ENCODE data around the gene CDC42BPB. TPM values are rescaled to one million over a fixed set of nuclear protein-coding genes. Genes with fewer than 3 reads are reported as not detected.
A peak's percentile ranks its signal among the peaks of the same experiment; 100 is the strongest.

CDC42BPB gene
- total and polyA plus RNA-seq, 2 of the 13 experiments (the other 11 are each of a cell fraction or from before 2014, with no cell fraction given) = 19.7 to 32.3 TPM

- TF ChIP-seq, protein P1, sequence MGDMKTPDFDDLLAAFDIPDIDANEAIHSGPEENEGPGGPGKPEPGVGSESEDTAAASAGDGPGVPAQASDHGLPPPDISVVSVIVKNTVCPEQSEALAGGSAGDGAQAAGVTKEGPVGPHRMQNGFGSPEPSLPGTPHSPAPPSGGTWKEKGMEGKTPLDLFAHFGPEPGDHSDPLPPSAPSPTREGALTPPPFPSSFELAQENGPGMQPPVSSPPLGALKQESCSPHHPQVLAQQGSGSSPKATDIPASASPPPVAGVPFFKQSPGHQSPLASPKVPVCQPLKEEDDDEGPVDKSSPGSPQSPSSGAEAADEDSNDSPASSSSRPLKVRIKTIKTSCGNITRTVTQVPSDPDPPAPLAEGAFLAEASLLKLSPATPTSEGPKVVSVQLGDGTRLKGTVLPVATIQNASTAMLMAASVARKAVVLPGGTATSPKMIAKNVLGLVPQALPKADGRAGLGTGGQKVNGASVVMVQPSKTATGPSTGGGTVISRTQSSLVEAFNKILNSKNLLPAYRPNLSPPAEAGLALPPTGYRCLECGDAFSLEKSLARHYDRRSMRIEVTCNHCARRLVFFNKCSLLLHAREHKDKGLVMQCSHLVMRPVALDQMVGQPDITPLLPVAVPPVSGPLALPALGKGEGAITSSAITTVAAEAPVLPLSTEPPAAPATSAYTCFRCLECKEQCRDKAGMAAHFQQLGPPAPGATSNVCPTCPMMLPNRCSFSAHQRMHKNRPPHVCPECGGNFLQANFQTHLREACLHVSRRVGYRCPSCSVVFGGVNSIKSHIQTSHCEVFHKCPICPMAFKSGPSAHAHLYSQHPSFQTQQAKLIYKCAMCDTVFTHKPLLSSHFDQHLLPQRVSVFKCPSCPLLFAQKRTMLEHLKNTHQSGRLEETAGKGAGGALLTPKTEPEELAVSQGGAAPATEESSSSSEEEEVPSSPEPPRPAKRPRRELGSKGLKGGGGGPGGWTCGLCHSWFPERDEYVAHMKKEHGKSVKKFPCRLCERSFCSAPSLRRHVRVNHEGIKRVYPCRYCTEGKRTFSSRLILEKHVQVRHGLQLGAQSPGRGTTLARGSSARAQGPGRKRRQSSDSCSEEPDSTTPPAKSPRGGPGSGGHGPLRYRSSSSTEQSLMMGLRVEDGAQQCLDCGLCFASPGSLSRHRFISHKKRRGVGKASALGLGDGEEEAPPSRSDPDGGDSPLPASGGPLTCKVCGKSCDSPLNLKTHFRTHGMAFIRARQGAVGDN (CRISPR knock-in tag; IDR thresholded peaks at IDR 0.05) = peak; percentile 48
- TF ChIP-seq TEAD3 (CRISPR knock-in tag; optimal IDR thresholded peaks at IDR 0.05; ENCODE audit: borderline replicate concordance) (peak; percentile 6), ZNF790 (CRISPR knock-in tag; IDR thresholded peaks at IDR 0.05; ENCODE audit: borderline replicate concordance) (no peak), KDM5B (CRISPR knock-in tag; IDR thresholded peaks at IDR 0.05; ENCODE audit: borderline replicate concordance) (0 out of 2 replicates have a peak, but pooled peaks have one; percentile 51), SALL1 (CRISPR knock-in tag; IDR thresholded peaks at IDR 0.05) (peak; percentile 47), ZNF501 (CRISPR knock-in tag; IDR thresholded peaks at IDR 0.05) (0 out of 2 replicates have a peak, but pooled peaks have one; percentile 29)
Measured at GRCh38 chr14:102917469-102918211, 139.7 kb downstream of the CDC42BPB start (continued).

- Histone ChIP-seq H3K36me3 (replicated peaks in 1 of 2; ENCODE audit: control insufficient read depth in 1 of 2, insufficient read depth in 2 of 2, low read length in 2 of 2) (no peaks in the 10 kb centered on the region), H3K27me3 (ENCODE audit: control insufficient read depth in 1 of 2, insufficient read depth in 2 of 2, low read length in 2 of 2) (no peaks in the 10 kb centered on the region), H4K20me1 (ENCODE audit: insufficient read depth, low read length) (no peaks in the 10 kb centered on the region), H2AFZ (ENCODE audit: low read length) (no peak overlapping the region), H3K4me2 (ENCODE audit: low read depth, low read length) (no peak overlapping the region), H3K27ac (ENCODE audit: extremely low read length, insufficient read depth, low read length) (no peak overlapping the region), H3K9me3 (ENCODE audit: low read length) (0 out of 2 replicates have a peak, but pooled peaks cover 5% of the 10 kb centered on the region), H3K4me3 (replicated peaks in 1 of 3; ENCODE audit: insufficient read depth in 1 of 3, low read depth in 2 of 3, low read length in 3 of 3) (no peak overlapping the region), H3K9ac (ENCODE audit: insufficient read depth, low read depth, low read length) (no peak overlapping the region), H3K4me1 (ENCODE audit: insufficient read depth, low read length) (peaks cover 24% of the 10 kb centered on the region), H3K79me2 (ENCODE audit: insufficient read depth, low read length) (no peaks in the 10 kb centered on the region)
- WGBS (ENCODE audit: low lambda C conversion rate) = 79% methylated on average over 5 of the region's 6 CpGs
- no peak for DNase-seq (ENCODE audit: low spot score)
- CTCF ChIA-PET (ENCODE audit: low intra/inter-chr PET ratio, low total read pairs) = interaction anchor here (1.3 kb wide), 1 partner anchor 142 kb away, joined by 9 read pairs; no protein-coding TSS in a partner anchor
- no peak for FAIRE-seq
- in situ Hi-C loops (cut with HindIII; ENCODE audit: extremely low pct_ligation_motif_present, low pct_unique_long_range_greater_than_20kb) (loop anchor here (10.0 kb wide), 1 partner anchor 222 kb away; no protein-coding TSS in a partner anchor), intact Hi-C loops (cut with micrococcal nuclease; ENCODE audit: unreplicated experiment) (loop anchor here (5.0 kb wide), 1 partner anchor 140 kb away; the partner anchor contains the start of gene TRAF3)
- BruUV-seq (replicated peaks) = no TSS peak
- ATAC-seq = no peak
- POLR2A ChIA-PET = no interaction called here
- TF ChIP-seq HNRNPL (IDR thresholded peaks at IDR 0.05; ENCODE audit: low read depth, low read length) (no peak), ZNF44 (CRISPR knock-in tag; IDR thresholded peaks at IDR 0.05) (no peak), ELF4 (CRISPR knock-in tag; IDR thresholded peaks at IDR 0.05; ENCODE audit: borderline replicate concordance) (no peak), CREB1 (IDR thresholded peaks at IDR 0.05) (no peak), CREB1 (CRISPR knock-in tag; IDR thresholded peaks at IDR 0.05) (no peak), PLSCR1 (CRISPR knock-in tag; IDR thresholded peaks at IDR 0.05; ENCODE audit: borderline replicate concordance) (no peak), NFIC (IDR thresholded peaks at IDR 0.05; ENCODE audit: low read length) (no peak), THAP7 (CRISPR knock-in tag; IDR thresholded peaks at IDR 0.05) (no peak), SMYD3 (CRISPR knock-in tag; IDR thresholded peaks at IDR 0.05) (no peak)
- TF ChIP-seq, protein P2, sequence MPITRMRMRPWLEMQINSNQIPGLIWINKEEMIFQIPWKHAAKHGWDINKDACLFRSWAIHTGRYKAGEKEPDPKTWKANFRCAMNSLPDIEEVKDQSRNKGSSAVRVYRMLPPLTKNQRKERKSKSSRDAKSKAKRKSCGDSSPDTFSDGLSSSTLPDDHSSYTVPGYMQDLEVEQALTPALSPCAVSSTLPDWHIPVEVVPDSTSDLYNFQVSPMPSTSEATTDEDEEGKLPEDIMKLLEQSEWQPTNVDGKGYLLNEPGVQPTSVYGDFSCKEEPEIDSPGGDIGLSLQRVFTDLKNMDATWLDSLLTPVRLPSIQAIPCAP (CRISPR knock-in tag; IDR thresholded peaks at IDR 0.05; ENCODE audit: low read depth) = no peak
Measured at GRCh38 chr14:102917056-102917385, 140.3 kb downstream of the CDC42BPB start.
